UCSD-AML1 (cell line): ENCODE measurements around the gene RHOJ.
"Not testable (repeated sequence)": the region's sequence is repeated elsewhere in the genome, so short reads cannot be mapped to it uniquely, and the experiment has no call there.

Experiments used
- DNase-seq: peaks from one replicate; lab custom pipeline; 2025; ENCODE audit not compliant: unreplicated experiment; lab: John Stamatoyannopoulos, UW

The RHOJ gene

GRCh38 chr14:63296060-63296563, 91.9 kb downstream of the RHOJ start:
- DNase-seq: no peak

GRCh38 chr14:63297372-63298063, 93.3 kb downstream of the RHOJ start:
- DNase-seq: no peak

GRCh38 chr14:63299351-63300110, 95.3 kb downstream of the RHOJ start:
- peak; percentile 17 for DNase-seq

- DNase-seq: no peak
Observed at GRCh38 chr14:63300854-63301253, 96.6 kb downstream of the RHOJ start.

GRCh38 chr14:63301891-63302534, 97.8 kb downstream of the RHOJ start:
- DNase-seq: no peak

GRCh38 chr14:63304429-63304828, 100.2 kb downstream of the RHOJ start:
- DNase-seq: not testable (repeated sequence)

- peak; percentile 12 for DNase-seq
Observed at GRCh38 chr14:63308723-63309317, 104.6 kb downstream of the RHOJ start.

- no peak for DNase-seq
Observed at GRCh38 chr14:63318835-63319234, 114.6 kb downstream of the RHOJ start, which contains the start of gene GPHB5. Gene GPHB5, minus strand, starts transcription at chr14:63318935. Its CDS starts 1,086 bp downstream, at chr14:63317849.

- DNase-seq: no peak
Observed at GRCh38 chr14:63322472-63322871, 118.2 kb downstream of the RHOJ start.

GRCh38 chr14:63322897-63323573, 118.8 kb downstream of the RHOJ start:
- no peak for DNase-seq

GRCh38 chr14:63326840-63327239, 122.6 kb downstream of the RHOJ start:
- DNase-seq: no peak

GRCh38 chr14:63328787-63329737, 124.8 kb downstream of the RHOJ start:
- DNase-seq: no peak

GRCh38 chr14:63342371-63342770, 138.1 kb downstream of the RHOJ start:
- no peak for DNase-seq
